AG04449 (cell line): ENCODE data around the gene MSI2.

Experiments
- CTCF ChIA-PET: fragments of 350-600 bp; formaldehyde crosslinking; extraction: SDS; loops from one replicate; lab custom pipeline; 2021; ENCODE audit warnings: antibody characterized with exemption; lab: Yijun Ruan, JAX
- POLR2A ChIA-PET: fragments of 400-600, 350-600 bp; formaldehyde crosslinking; extraction: SDS; loops from one replicate; lab custom pipeline; 2020; ENCODE audit warnings: antibody characterized with exemption, inconsistent platforms; lab: Yijun Ruan, JAX
- DNase-seq: peaks from one replicate; pipeline ENCODE4 v3.0.0-alpha.2; 2010; ENCODE audit warnings: low read depth, low spot score
- H3K4me3 ChIP-seq: 2 replicates; pipeline ENCODE4 v1.5.1; 2011; ENCODE audit warnings: low read depth, mild to moderate bottlenecking, control low read depth, low read length
- TF ChIP-seq, protein P1 (sequence below): IDR thresholded peaks from one replicate; pipeline ENCODE4 v1.5.1; 2011; ENCODE audit warnings: mild to moderate bottlenecking, moderate library complexity, low read length, control low read depth, inconsistent platforms; ENCODE audit not compliant: insufficient read depth; ENCODE audit errors: missing control alignments

MSI2 gene

DNA sequence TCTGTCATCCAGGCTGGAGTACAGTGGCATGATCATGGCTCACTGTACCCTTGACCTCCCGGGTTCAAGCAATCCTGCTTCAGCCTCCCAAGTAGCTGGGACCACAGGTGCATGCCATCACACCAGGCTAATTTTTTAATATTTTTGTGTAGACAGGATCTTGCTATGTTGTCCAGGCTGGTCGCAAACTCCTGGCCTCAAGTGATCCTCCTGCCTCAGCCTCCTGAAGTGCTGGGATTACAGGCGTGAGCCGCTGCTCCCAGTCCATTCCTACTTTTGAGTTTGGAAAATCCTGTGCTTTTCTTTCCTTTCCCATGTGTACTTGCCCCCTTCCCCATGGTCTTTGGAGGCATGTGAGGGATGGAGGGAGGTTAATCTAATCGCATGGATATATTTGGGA, 60.0 kb downstream of the MSI2 start:
- H3K4me3 ChIP-seq = no peak overlapping the region
- TF ChIP-seq, protein P1, sequence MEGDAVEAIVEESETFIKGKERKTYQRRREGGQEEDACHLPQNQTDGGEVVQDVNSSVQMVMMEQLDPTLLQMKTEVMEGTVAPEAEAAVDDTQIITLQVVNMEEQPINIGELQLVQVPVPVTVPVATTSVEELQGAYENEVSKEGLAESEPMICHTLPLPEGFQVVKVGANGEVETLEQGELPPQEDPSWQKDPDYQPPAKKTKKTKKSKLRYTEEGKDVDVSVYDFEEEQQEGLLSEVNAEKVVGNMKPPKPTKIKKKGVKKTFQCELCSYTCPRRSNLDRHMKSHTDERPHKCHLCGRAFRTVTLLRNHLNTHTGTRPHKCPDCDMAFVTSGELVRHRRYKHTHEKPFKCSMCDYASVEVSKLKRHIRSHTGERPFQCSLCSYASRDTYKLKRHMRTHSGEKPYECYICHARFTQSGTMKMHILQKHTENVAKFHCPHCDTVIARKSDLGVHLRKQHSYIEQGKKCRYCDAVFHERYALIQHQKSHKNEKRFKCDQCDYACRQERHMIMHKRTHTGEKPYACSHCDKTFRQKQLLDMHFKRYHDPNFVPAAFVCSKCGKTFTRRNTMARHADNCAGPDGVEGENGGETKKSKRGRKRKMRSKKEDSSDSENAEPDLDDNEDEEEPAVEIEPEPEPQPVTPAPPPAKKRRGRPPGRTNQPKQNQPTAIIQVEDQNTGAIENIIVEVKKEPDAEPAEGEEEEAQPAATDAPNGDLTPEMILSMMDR = no peak
- no peak for DNase-seq
- ChIA-PET CTCF (no interaction called here), POLR2A (no interaction called here)

DNA sequence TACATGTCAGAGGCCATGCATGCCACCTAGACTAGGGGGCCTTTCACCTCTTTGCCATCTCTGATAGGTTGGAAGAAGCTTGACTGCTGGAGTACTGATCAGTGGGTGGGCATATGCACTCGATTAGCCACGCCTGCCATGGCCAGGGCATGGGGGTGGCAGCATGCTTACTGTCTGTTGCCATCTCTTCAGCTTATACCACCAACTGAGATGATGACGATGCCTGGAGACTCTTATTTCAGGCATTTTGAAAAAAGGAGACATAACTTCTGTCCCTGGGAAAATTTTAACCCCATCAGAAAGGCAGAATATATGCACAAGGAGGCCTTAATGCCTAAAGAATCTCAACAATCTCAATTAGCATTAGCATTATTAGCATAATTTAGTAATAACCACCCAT, 60.8 kb downstream of the MSI2 start:
- DNase-seq = no peak
- H3K4me3 ChIP-seq = no peak overlapping the region
- TF ChIP-seq, protein P1 = no peak
- POLR2A ChIA-PET = no interaction called here
- CTCF ChIA-PET = no interaction called here

DNA sequence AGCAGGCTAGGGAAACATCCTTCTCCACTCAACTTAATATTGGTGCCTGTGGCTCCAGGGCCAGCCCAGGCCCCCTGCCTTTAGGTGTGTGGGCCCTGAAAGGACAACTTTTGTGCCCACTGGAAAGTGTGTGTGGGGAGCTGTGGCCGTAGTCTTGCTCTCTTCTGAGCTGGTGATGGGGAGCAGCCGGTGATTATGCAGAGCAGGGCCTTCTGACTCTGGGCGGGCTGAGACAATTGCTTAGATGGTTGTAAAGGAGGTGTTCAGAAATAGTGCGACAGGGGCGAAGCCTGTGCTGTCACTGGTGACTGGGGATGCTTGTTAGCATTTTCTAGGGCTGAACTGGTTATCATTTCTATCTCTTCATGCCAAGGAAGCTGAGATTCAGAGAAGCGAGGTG, 62.6 kb downstream of the MSI2 start:
- TF ChIP-seq, protein P1 = no peak
- H3K4me3 ChIP-seq = no peak overlapping the region
- DNase-seq = no peak
- ChIA-PET POLR2A (no interaction called here), CTCF (no interaction called here)

DNA sequence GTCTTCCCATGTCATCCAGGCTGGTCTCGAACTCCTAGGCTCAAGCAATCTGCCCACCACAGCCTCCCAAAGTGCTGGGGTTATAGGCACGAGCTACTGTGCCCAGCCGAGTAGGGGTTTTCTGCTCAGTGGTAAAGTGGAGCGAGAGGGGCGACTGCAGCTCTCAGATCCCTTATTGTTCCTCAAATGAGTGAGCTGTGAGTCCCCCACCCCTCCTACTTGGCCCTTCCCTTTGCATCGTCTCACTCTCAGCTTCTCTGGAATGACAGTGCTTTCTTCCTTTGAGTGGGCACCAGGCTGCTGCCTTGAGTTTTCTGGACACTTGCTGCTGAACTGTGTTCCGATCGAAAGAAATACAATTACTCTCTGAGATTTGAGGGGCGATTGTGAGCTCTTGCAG, 63.5 kb downstream of the MSI2 start:
- no peak overlapping the region for H3K4me3 ChIP-seq
- TF ChIP-seq, protein P1 = no peak
- no peak for DNase-seq
- POLR2A ChIA-PET = no interaction called here
- CTCF ChIA-PET = no interaction called here

DNA sequence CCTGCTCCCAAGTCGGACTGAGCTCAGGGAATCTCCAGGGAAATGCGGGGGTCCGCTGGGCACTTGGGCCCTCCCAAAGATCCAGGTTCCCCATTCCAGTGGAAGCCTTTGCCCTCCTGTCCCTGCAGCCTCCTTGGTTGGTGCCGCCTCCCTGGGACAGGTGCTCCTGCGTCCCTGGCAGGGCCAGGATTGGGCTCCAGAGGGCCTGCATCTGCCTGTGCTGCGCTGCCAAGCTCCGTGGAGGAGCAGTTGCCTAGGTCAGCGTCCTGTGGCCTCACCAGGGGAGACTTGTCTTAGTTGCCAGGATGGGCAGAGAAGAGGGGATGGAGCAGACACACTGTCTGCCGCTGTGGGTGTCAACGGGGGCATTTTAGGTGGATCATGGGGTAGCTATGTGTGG, 67.1 kb downstream of the MSI2 start:
- no peak overlapping the region for H3K4me3 ChIP-seq
- no peak for DNase-seq
- TF ChIP-seq, protein P1 = no peak
- POLR2A ChIA-PET = no interaction called here
- CTCF ChIA-PET = no interaction called here

DNA sequence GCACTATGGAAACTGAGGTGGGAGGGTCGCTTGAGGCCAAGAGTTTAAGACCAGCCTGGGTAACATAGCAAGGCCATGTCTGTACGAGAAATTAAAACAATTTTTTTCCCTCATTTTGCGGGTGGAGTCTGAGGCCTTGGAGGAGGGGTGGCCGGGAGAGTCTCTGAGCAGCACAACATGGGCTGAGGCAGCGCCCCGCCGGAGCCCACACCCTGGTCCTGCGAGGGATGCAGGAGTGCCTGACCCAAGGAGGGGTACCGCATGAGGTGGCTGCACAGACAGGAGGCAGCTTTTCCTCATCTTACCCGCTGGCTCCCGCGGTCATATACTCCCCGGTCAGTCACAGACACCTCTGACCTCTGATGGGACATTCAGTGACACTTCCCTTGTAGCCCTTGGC, 67.7 kb downstream of the MSI2 start:
- TF ChIP-seq, protein P1 = no peak
- no peak overlapping the region for H3K4me3 ChIP-seq
- no peak for DNase-seq
- ChIA-PET POLR2A (no interaction called here), CTCF (no interaction called here)
